HEK293 (cell line): ENCODE data around the gene EFEMP2.

Experiments
- FEZF1 ChIP-seq: fragments of 450-650 bp; formaldehyde crosslinking; IDR thresholded peaks from 2 replicates; pipeline ENCODE4 v1.5.1; 2016; ENCODE audit warnings: missing biosample characterization, missing genetic modification characterization
- GLIS1 ChIP-seq: fragments of 450-650 bp; formaldehyde crosslinking; IDR thresholded peaks from 2 replicates; pipeline ENCODE4 v1.5.1; 2016; ENCODE audit warnings: missing biosample characterization, missing genetic modification characterization
- KLF16 ChIP-seq: fragments of 450-650 bp; formaldehyde crosslinking; IDR thresholded peaks from 2 replicates; pipeline ENCODE4 v1.5.1; 2017; ENCODE audit warnings: missing biosample characterization, missing genetic modification characterization
- PBX3 ChIP-seq: sonication (generic); formaldehyde crosslinking; IDR thresholded peaks from 2 replicates; pipeline ENCODE4 v1.8.1; 2022; ENCODE audit warnings: mild to moderate bottlenecking, moderate library complexity, missing genetic modification reagents
- ZBTB10 ChIP-seq: fragments of 450-650 bp; formaldehyde crosslinking; IDR thresholded peaks from 2 replicates; pipeline ENCODE4 v1.5.1; 2016; ENCODE audit warnings: missing biosample characterization, missing genetic modification characterization
- ZBTB11 ChIP-seq: fragments of 450-650 bp; formaldehyde crosslinking; conservative IDR thresholded peaks from 2 replicates; pipeline ENCODE4 v1.5.1; 2016; ENCODE audit warnings: low read depth, missing biosample characterization, missing genetic modification characterization
- ZBTB20 ChIP-seq: fragments of 450-650 bp; formaldehyde crosslinking; IDR thresholded peaks from 2 replicates; pipeline ENCODE4 v1.5.1; 2016; ENCODE audit warnings: missing biosample characterization, missing genetic modification characterization
- ZBTB21 ChIP-seq: fragments of 450-650 bp; formaldehyde crosslinking; IDR thresholded peaks from 2 replicates; pipeline ENCODE4 v1.5.1; 2017; ENCODE audit warnings: missing biosample characterization, missing genetic modification characterization
- ZBTB8A ChIP-seq: fragments of 450-650 bp; formaldehyde crosslinking; IDR thresholded peaks from 2 replicates; pipeline ENCODE4 v1.5.1; 2016; ENCODE audit warnings: missing biosample characterization, missing genetic modification characterization
- ZEB2 ChIP-seq: fragments of 450-650 bp; formaldehyde crosslinking; IDR thresholded peaks from 2 replicates; pipeline ENCODE4 v1.5.1; 2016; ENCODE audit warnings: missing biosample characterization, missing genetic modification characterization
- ZNF121 ChIP-seq: fragments of 450-650 bp; formaldehyde crosslinking; IDR thresholded peaks from 2 replicates; pipeline ENCODE4 v1.5.1; 2016; ENCODE audit warnings: missing biosample characterization, missing genetic modification characterization
- ZNF18 ChIP-seq: fragments of 450-650 bp; formaldehyde crosslinking; IDR thresholded peaks from 2 replicates; pipeline ENCODE4 v1.5.1; 2016; ENCODE audit warnings: missing biosample characterization, missing genetic modification characterization
- ZNF184 ChIP-seq: fragments of 450-650 bp; IDR thresholded peaks from 2 replicates; pipeline ENCODE4 v1.5.1; 2018; ENCODE audit warnings: missing biosample characterization, mild to moderate bottlenecking, missing genetic modification characterization
- ZNF24 ChIP-seq: fragments of 450-650 bp; formaldehyde crosslinking; IDR thresholded peaks from 2 replicates; pipeline ENCODE4 v1.5.1; 2016; ENCODE audit warnings: missing biosample characterization, missing genetic modification characterization
- ZNF335 ChIP-seq: fragments of 450-650 bp; formaldehyde crosslinking; conservative IDR thresholded peaks from 2 replicates; pipeline ENCODE4 v1.5.1; 2016; ENCODE audit warnings: missing biosample characterization, missing genetic modification characterization
- ZNF366 ChIP-seq: fragments of 450-650 bp; formaldehyde crosslinking; conservative IDR thresholded peaks from 2 replicates; pipeline ENCODE4 v1.5.1; 2016; ENCODE audit warnings: missing biosample characterization, missing genetic modification characterization
- ZNF398 ChIP-seq: fragments of 450-650 bp; formaldehyde crosslinking; IDR thresholded peaks from 2 replicates; pipeline ENCODE4 v1.5.1; 2017; ENCODE audit warnings: missing biosample characterization, missing genetic modification characterization
- ZNF416 ChIP-seq: fragments of 450-650 bp; formaldehyde crosslinking; IDR thresholded peaks from 2 replicates; pipeline ENCODE4 v1.5.1; 2016; ENCODE audit warnings: missing biosample characterization, missing genetic modification characterization
- ZNF433 ChIP-seq: fragments of 450-650 bp; formaldehyde crosslinking; IDR thresholded peaks from 2 replicates; pipeline ENCODE4 v1.5.1; 2016; ENCODE audit warnings: missing biosample characterization, missing genetic modification characterization, low read depth
- ZNF529 ChIP-seq: fragments of 450-650 bp; formaldehyde crosslinking; IDR thresholded peaks from 2 replicates; pipeline ENCODE4 v1.5.1; 2017; ENCODE audit warnings: missing genetic modification characterization, missing biosample characterization; ENCODE audit not compliant: insufficient replicate concordance
- ZNF530 ChIP-seq: fragments of 450-650 bp; formaldehyde crosslinking; IDR thresholded peaks from 2 replicates; pipeline ENCODE4 v1.5.1; 2016; ENCODE audit warnings: low read depth, missing biosample characterization, missing genetic modification characterization
- ZNF549 ChIP-seq: fragments of 450-650 bp; IDR thresholded peaks from 2 replicates; pipeline ENCODE4 v1.5.1; 2018; ENCODE audit warnings: missing biosample characterization, missing genetic modification characterization, mild to moderate bottlenecking, inconsistent platforms, moderate library complexity
- ZNF585B ChIP-seq: fragments of 450-650 bp; formaldehyde crosslinking; IDR thresholded peaks from 2 replicates; pipeline ENCODE4 v1.5.1; 2016; ENCODE audit warnings: missing biosample characterization, missing genetic modification characterization
- ZNF660 ChIP-seq: fragments of 450-650 bp; IDR thresholded peaks from 2 replicates; pipeline ENCODE4 v1.5.1; 2018; ENCODE audit warnings: missing biosample characterization, mild to moderate bottlenecking, missing genetic modification characterization
- ZNF677 ChIP-seq: fragments of 450-650 bp; IDR thresholded peaks from 2 replicates; pipeline ENCODE4 v1.5.0; 2018; ENCODE audit warnings: missing biosample characterization, mild to moderate bottlenecking, missing genetic modification characterization, moderate library complexity
- ZNF76 ChIP-seq: fragments of 450-650 bp; formaldehyde crosslinking; IDR thresholded peaks from 2 replicates; pipeline ENCODE4; 2016; ENCODE audit warnings: low read depth, missing biosample characterization, missing genetic modification characterization, borderline replicate concordance
- ZNF843 ChIP-seq: fragments of 450-650 bp; formaldehyde crosslinking; IDR thresholded peaks from 2 replicates; pipeline ENCODE4 v1.5.1; 2016; ENCODE audit warnings: missing biosample characterization, missing genetic modification characterization
- ZSCAN18 ChIP-seq: fragments of 450-650 bp; formaldehyde crosslinking; IDR thresholded peaks from 2 replicates; pipeline ENCODE4 v1.5.1; 2016; ENCODE audit warnings: missing biosample characterization, missing genetic modification characterization

EFEMP2 gene

GRCh38 chr11:65888163-65888814 lies 15.7 kb upstream of the EFEMP2 start, which contains the start of gene FIBP (continued):
- TF ChIP-seq ZNF18 (tag by site-specific recombination) (no peak), GLIS1 (tag by site-specific recombination) (no peak), ZNF184 (tag by site-specific recombination) (no peak), ZNF416 (no peak), ZNF529 (tag by site-specific recombination) (no peak), ZNF121 (tag by site-specific recombination) (no peak), ZNF433 (tag by site-specific recombination) (no peak), ZNF677 (tag by site-specific recombination) (no peak), ZBTB11 (peak; percentile 96), ZNF335 (tag by site-specific recombination) (peak; percentile 97), ZNF549 (tag by site-specific recombination) (no peak), ZNF530 (tag by site-specific recombination) (no peak), ZBTB20 (tag by site-specific recombination) (peak; percentile 43), ZNF843 (tag by site-specific recombination) (peak; percentile 57; the same call in 1 of the 2 replicates), ZNF76 (tag by site-specific recombination) (peak; percentile 45; the same call in 1 of the 2 replicates), ZNF366 (peak; percentile 55; the same call in 1 of the 2 replicates), ZBTB21 (tag by site-specific recombination) (peak; percentile 84), FEZF1 (tag by site-specific recombination) (no peak), ZNF24 (0 out of 2 replicates have a peak, but pooled peaks have one; percentile 28), ZNF660 (tag by site-specific recombination) (peak; percentile 17; the same call in 1 of the 2 replicates), ZSCAN18 (tag by site-specific recombination) (no peak), ZBTB8A (peak; percentile 79), ZEB2 (tag by site-specific recombination) (peak; percentile 84), ZBTB10 (peak; percentile 14), KLF16 (peak; percentile 49; the same call in 1 of the 2 replicates), PBX3 (0 out of 2 replicates have a peak, but pooled peaks have one; percentile 52), ZNF398 (peak; percentile 100), ZNF585B (tag by site-specific recombination) (no peak)
